CD4-positive, alpha-beta memory T cell (primary cell): ENCODE measurements around the gene TRIM38. TPM values are rescaled to one million over a fixed set of nuclear protein-coding genes. Genes with fewer than 3 reads are reported as not detected.

Experiments
- CTCF ChIA-PET: fragments of 350-600 bp; sonication (Branson Sonifier 250); formaldehyde crosslinking; loops from one replicate; lab custom pipeline; 2021; ENCODE audit warnings: inconsistent platforms; ENCODE audit not compliant: partially characterized antibody; lab: Charles Lee
- POLR2A ChIA-PET: fragments of 350-600 bp; sonication (Branson Sonifier 250); formaldehyde crosslinking; loops from one replicate; lab custom pipeline; 2021; ENCODE audit not compliant: partially characterized antibody; lab: Charles Lee
- DNase-seq, 5 donors: peaks; one replicate each; pipeline versions ENCODE4 v3.0.0 to v3.0.0-alpha.2; 2020 to 2022; ENCODE audit warnings: mixed read lengths in 1 of 5
- H3K27ac ChIP-seq: one replicate; pipeline ENCODE4 v1.7.0; 2013; ENCODE audit warnings: low read depth, low read length
- H3K27me3 ChIP-seq: 2 replicates; pipeline ENCODE4 v1.7.0; 2013; ENCODE audit warnings: mild to moderate bottlenecking, low read length, moderate library complexity; ENCODE audit not compliant: insufficient read depth
- H3K36me3 ChIP-seq: 2 replicates; pipeline ENCODE4 v1.7.0; 2013; ENCODE audit warnings: mild to moderate bottlenecking, low read length, moderate library complexity; ENCODE audit not compliant: insufficient read depth
- H3K4me1 ChIP-seq: 2 replicates; pipeline ENCODE4 v1.7.0; 2013; ENCODE audit warnings: mild to moderate bottlenecking, low read length, moderate library complexity; ENCODE audit not compliant: insufficient read depth
- H3K4me3 ChIP-seq, 2 donors: one replicate each; pipeline ENCODE4 v1.7.0; 2013; ENCODE audit warnings: low read length in 2 of 2, mild to moderate bottlenecking in 1 of 2
- H3K9me3 ChIP-seq, 2 donors: one replicate each; pipeline ENCODE4 v1.7.0; 2013; ENCODE audit warnings: low read length in 2 of 2, control low read depth in 1 of 2; ENCODE audit not compliant: control insufficient read depth in 1 of 2
- H3K27ac Mint-ChIP-seq, 7 donors: one replicate each; pipeline ENCODE4 v1.8.0; 2020 to 2021; ENCODE audit warnings: mixed read lengths in 7 of 7, mild to moderate bottlenecking in 6 of 7, inconsistent platforms in 3 of 7, moderate library complexity in 3 of 7
- H3K27me3 Mint-ChIP-seq, 2 donors: one replicate each; pipeline ENCODE4 v1.8.0; 2020 to 2021; ENCODE audit warnings: mixed read lengths in 2 of 2
- H3K36me3 Mint-ChIP-seq, 2 donors: one replicate each; pipeline ENCODE4 v1.8.0; 2020 to 2021; ENCODE audit warnings: mixed read lengths in 2 of 2, inconsistent platforms in 1 of 2, mild to moderate bottlenecking in 1 of 2
- H3K4me1 Mint-ChIP-seq, 4 donors: one replicate each; pipeline ENCODE4 v1.8.0; 2020 to 2021; ENCODE audit warnings: mixed read lengths in 4 of 4, mild to moderate bottlenecking in 1 of 4
- H3K4me3 Mint-ChIP-seq, 8 donors: one replicate each; pipeline ENCODE4 v1.8.0; 2020 to 2021; ENCODE audit warnings: mixed read lengths in 8 of 8, mild to moderate bottlenecking in 7 of 8, moderate library complexity in 6 of 8, inconsistent platforms in 3 of 8
- H3K9me3 Mint-ChIP-seq, 8 donors: one replicate each; pipeline ENCODE4 v1.8.0; 2020 to 2021; ENCODE audit warnings: mixed read lengths in 8 of 8, mild to moderate bottlenecking in 5 of 8, inconsistent platforms in 3 of 8, moderate library complexity in 1 of 8
- intact Hi-C: fragments of 100-400 bp; cut with micrococcal nuclease; formaldehyde crosslinking; loops from one replicate; pipeline ENCODE4 v1.15.1; 2023
- polyA plus RNA-seq, 2 donors: library from polyadenylated mRNA; unstranded; fragments of 300-500 nt; fragmentation: Illumina TruSeq; gene quantifications; one replicate each; pipeline ENCODE4 v1.2.3, GENCODE V29; 2021
- total RNA-seq, 2 experiments: library from RNA; stranded (reverse); gene quantifications; one replicate each; pipeline ENCODE4 v1.2.3, GENCODE V29; 2021

The TRIM38 gene
- total and polyA plus RNA-seq, 4 experiments from 2014 or later = 4.5 to 37.7 (median 23.8) TPM

- Mint-ChIP-seq H3K36me3 (peaks cover 0 to 20% of the 10 kb centered on the region in 2 donors), H3K9me3 (peaks cover 0 to 20% (median 1%) of the 10 kb centered on the region in 8 donors), H3K4me1 (peaks cover 20 to 73% (median 42%) of the 10 kb centered on the region in 4 donors), H3K27me3 (peaks cover 0 to 4% of the 10 kb centered on the region in 2 donors), H3K27ac (peak overlapping the region in 6 of 7 donors; percentile 88 to 100 (median 98)), H3K4me3 (peak overlapping the region in 1 of 8 donors; percentile 36)
- Histone ChIP-seq H3K4me1 (peaks cover 33% of the 10 kb centered on the region), H3K9me3 (no peaks in the 10 kb centered on the region), H3K27me3 (no peaks in the 10 kb centered on the region), H3K27ac (no peak overlapping the region), H3K4me3 (no peak overlapping the region), H3K36me3 (no peaks in the 10 kb centered on the region)
- intact Hi-C loops = loop anchor here (5.0 to 10.0 kb wide), 5 partner anchors 248 to 1868 kb away; a partner anchor contains a TSS
- CTCF ChIA-PET = interaction anchor here (0.8 to 10.4 kb wide), 7 partner anchors 10 to 192 kb away, joined by 4 to 144 read pairs (median 17); a partner anchor contains a TSS
- DNase-seq = no peak
- POLR2A ChIA-PET = interaction anchor here (0.7 to 20.6 kb wide), 15 partner anchors 5 to 1848 kb away, joined by 3 to 1198 read pairs (median 47); a partner anchor contains a TSS
Observed at GRCh38 chr6:26024651-26025046, 62.0 kb downstream of the TRIM38 start.

- H3K9me3 ChIP-seq = no peaks in the 10 kb centered on the region
- no peaks in the 10 kb centered on the region for H3K36me3 ChIP-seq
- Mint-ChIP-seq H3K9me3 (peaks cover 0 to 20% (median under 1%) of the 10 kb centered on the region in 8 donors), H3K4me3 (peak overlapping the region in 6 of 8 donors; percentile 32 to 98 (median 91)), H3K27me3 (peaks cover 0 to 4% of the 10 kb centered on the region in 2 donors), H3K36me3 (peaks cover 0 to 18% of the 10 kb centered on the region in 2 donors), H3K4me1 (peaks cover 19 to 67% (median 40%) of the 10 kb centered on the region in 4 donors), H3K27ac (peak overlapping the region; percentile 96 to 100 (median 99))
- peak overlapping the region; percentile 89 for H3K27ac ChIP-seq
- H3K4me1 ChIP-seq = peaks cover 29% of the 10 kb centered on the region
- peak in 1 of 5 donors; percentile 34 for DNase-seq
- H3K4me3 ChIP-seq = no peak overlapping the region
- CTCF ChIA-PET = interaction anchor here (0.6 to 10.4 kb wide), 31 partner anchors 9 to 1877 kb away, joined by 3 to 144 read pairs (median 4); partner anchors contain the start of gene HFE
- POLR2A ChIA-PET = interaction anchor here (0.9 to 20.6 kb wide), 29 partner anchors 5 to 1868 kb away, joined by 3 to 1198 read pairs (median 29); partner anchors contain the start of genes HFE and TRIM38
- H3K27me3 ChIP-seq = no peaks in the 10 kb centered on the region
- intact Hi-C loops = loop anchor here (10.0 kb wide), 1 partner anchor 1810 kb away; a partner anchor contains a TSS
Observed at GRCh38 chr6:26025047-26025893, 62.7 kb downstream of the TRIM38 start.

DNA sequence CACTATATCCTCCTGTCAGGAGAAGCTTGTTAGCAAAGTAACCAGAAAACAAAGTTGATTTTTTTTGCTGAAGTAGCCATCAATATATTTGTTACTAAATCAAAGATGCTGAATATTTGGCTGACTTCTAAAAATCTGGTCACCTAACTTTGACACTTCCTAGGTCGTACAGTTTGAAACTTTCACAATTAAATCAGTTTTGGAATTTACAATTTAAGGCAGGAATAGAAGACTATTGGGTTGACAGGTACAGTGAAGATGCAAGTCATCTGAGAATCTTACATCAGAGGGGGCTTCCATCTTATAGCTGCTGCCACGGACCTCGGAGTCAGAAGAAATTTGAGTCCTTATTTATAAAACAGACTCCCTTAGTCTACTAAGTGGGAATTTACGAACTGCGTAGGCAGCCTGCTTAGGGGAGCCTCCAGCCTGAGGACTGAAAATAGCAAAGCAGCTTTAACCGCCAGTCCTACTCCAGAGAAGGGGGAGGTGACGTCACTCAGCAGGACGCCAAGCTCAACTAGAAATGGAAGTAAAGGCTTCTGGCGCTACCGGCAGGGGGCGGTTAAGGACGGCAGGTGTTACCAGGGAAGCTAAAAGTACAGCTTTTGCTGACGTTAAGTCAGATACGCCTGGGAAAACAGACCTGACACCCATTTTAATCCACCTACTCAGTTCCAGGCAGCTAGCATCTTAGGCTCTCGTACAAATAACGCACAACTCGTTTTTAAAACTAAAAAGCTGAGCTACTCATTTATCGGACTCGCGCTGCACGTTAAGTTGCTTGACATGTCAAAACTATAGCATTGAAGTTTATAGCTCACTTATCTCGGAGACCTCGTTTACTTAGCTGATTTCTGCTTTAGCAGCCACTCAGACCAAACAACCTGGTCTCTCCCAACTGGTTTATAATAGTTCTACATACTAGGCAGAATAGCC, 63.6 kb downstream of the TRIM38 start:
- peaks cover 0 to 4% of the 10 kb centered on the region in 2 donors for H3K27me3 Mint-ChIP-seq
- H3K36me3 Mint-ChIP-seq = peaks cover 0 to 10% of the 10 kb centered on the region in 2 donors
- H3K9me3 ChIP-seq = no peaks in the 10 kb centered on the region
- peaks cover 22 to 60% (median 39%) of the 10 kb centered on the region in 4 donors for H3K4me1 Mint-ChIP-seq
- H3K27me3 ChIP-seq = no peaks in the 10 kb centered on the region
- intact Hi-C loops = loop anchor here (1.0 to 10.0 kb wide), 6 partner anchors 9 to 1809 kb away; a partner anchor contains a TSS
- H3K4me3 ChIP-seq = peak overlapping the region; percentile 67 to 74
- H3K27ac Mint-ChIP-seq = peak overlapping the region; percentile 96 to 100 (median 99)
- H3K36me3 ChIP-seq = no peaks in the 10 kb centered on the region
- H3K27ac ChIP-seq = peak overlapping the region; percentile 89
- ChIA-PET CTCF (interaction anchor here (0.6 to 10.4 kb wide), 42 partner anchors 8 to 1876 kb away, joined by 3 to 144 read pairs (median 4); partner anchors contain the start of gene HFE), POLR2A (interaction anchor here (0.8 to 20.6 kb wide), 47 partner anchors 4 to 1869 kb away, joined by 3 to 1198 read pairs (median 15); partner anchors contain the start of genes HFE, HMGN4 and TRIM38)
- DNase-seq = peak; percentile 90 to 98 (median 94)
- peaks cover 29% of the 10 kb centered on the region for H3K4me1 ChIP-seq
- H3K9me3 Mint-ChIP-seq = peaks cover 0 to 13% (median 0%) of the 10 kb centered on the region in 8 donors
- peak overlapping the region; percentile 85 to 98 (median 92) for H3K4me3 Mint-ChIP-seq

DNA sequence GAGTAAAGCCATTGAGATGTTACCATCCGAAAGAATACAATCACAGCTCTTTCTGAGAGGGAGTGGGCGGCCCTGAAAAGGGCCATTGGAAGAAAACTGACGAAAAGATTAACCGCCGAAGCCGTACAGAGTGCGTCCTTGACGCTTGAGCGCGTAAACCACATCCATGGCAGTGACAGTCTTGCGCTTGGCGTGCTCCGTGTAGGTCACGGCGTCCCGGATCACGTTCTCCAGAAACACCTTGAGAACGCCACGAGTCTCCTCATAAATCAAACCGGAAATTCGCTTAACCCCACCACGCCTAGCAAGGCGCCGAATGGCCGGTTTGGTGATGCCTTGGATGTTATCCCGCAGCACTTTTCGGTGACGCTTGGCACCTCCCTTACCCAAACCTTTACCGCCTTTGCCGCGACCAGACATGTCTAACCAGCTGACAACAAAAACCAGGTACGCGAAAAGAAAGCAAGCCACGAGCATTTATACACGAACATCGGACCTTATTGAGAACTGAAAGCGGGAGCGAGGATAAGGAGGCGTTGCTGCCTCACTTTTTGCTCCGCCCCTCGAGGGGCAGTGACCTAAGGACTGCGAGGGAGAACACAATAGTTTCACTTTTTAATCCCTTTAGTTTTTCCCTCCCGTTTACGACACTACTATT, 64.4 kb downstream of the TRIM38 start:
- intact Hi-C loops = loop anchor here (1.0 to 10.0 kb wide), 8 partner anchors 10 to 1808 kb away; a partner anchor contains a TSS
- Mint-ChIP-seq H3K27ac (peak overlapping the region; percentile 96 to 100 (median 99)), H3K36me3 (peaks cover 0 to 6% of the 10 kb centered on the region in 2 donors), H3K27me3 (peaks cover 0 to 3% of the 10 kb centered on the region in 2 donors), H3K9me3 (peaks cover 0 to 7% (median 0%) of the 10 kb centered on the region in 8 donors), H3K4me1 (peaks cover 24 to 62% (median 41%) of the 10 kb centered on the region in 4 donors), H3K4me3 (peak overlapping the region; percentile 85 to 98 (median 92))
- peak overlapping the region; percentile 89 for H3K27ac ChIP-seq
- no peaks in the 10 kb centered on the region for H3K27me3 ChIP-seq
- no peaks in the 10 kb centered on the region for H3K36me3 ChIP-seq
- no peaks in the 10 kb centered on the region for H3K9me3 ChIP-seq
- POLR2A ChIA-PET = interaction anchor here (0.8 to 20.6 kb wide), 44 partner anchors 6 to 1868 kb away, joined by 3 to 1198 read pairs (median 15); partner anchors contain the start of genes HFE, HMGN4 and TRIM38
- DNase-seq = peak; percentile 94 to 95 (median 94)
- CTCF ChIA-PET = interaction anchor here (0.7 to 10.4 kb wide), 33 partner anchors 7 to 1867 kb away, joined by 3 to 144 read pairs (median 4); partner anchors contain the start of gene HFE
- H3K4me1 ChIP-seq = peaks cover 35% of the 10 kb centered on the region
- peak overlapping the region; percentile 67 to 74 for H3K4me3 ChIP-seq

GRCh38 chr6:26027491-26028211, 65.0 kb downstream of the TRIM38 start:
- Histone ChIP-seq H3K36me3 (no peaks in the 10 kb centered on the region), H3K4me3 (peak overlapping the region; percentile 67 to 74), H3K4me1 (peaks cover 35% of the 10 kb centered on the region), H3K9me3 (no peaks in the 10 kb centered on the region), H3K27ac (peak overlapping the region; percentile 89), H3K27me3 (no peaks in the 10 kb centered on the region)
- intact Hi-C loops = loop anchor here (1.0 to 10.0 kb wide), 6 partner anchors 16 to 1807 kb away; a partner anchor contains a TSS
- Mint-ChIP-seq H3K4me1 (peaks cover 24 to 62% (median 40%) of the 10 kb centered on the region in 4 donors), H3K4me3 (peak overlapping the region; percentile 85 to 98 (median 92)), H3K9me3 (peaks cover 0 to 7% (median 0%) of the 10 kb centered on the region in 8 donors), H3K27ac (peak overlapping the region; percentile 96 to 100 (median 99)), H3K36me3 (peaks cover 0 to 6% of the 10 kb centered on the region in 2 donors), H3K27me3 (peaks cover 0 to 3% of the 10 kb centered on the region in 2 donors)
- no peak for DNase-seq
- POLR2A ChIA-PET = interaction anchor here (0.6 to 20.6 kb wide), 30 partner anchors 7 to 1865 kb away, joined by 3 to 1198 read pairs (median 27); partner anchors contain the start of genes HFE and TRIM38
- CTCF ChIA-PET = interaction anchor here (0.6 to 10.4 kb wide), 8 partner anchors 9 to 1866 kb away, joined by 3 to 144 read pairs (median 6); partner anchors contain the start of gene HFE
